Sigmoid colon (tissue), 4 donors: ENCODE results near the gene CDPF1.

Source experiments
- EP300 ChIP-seq, 4 donors: sonication (generic); formaldehyde crosslinking; IDR thresholded peaks; one replicate each; pipeline ENCODE4 v1.6.1; 2017; ENCODE audit warnings: antibody characterized with exemption in 4 of 4
- POLR2A ChIP-seq, 2 donors: fragments of 450-650 bp; IDR thresholded peaks; one replicate each; pipeline ENCODE4 v1.6.1; 2016; ENCODE audit warnings: antibody characterized with exemption in 2 of 2, mild to moderate bottlenecking in 2 of 2, moderate library complexity in 2 of 2
- TF ChIP-seq, protein P1 (sequence below), 4 experiments: fragments of 450-650 bp in 3 of 4; fragments of 200-600 bp in 1 of 4; IDR thresholded peaks; one replicate each; pipeline ENCODE4 v1.5.1; 2016 to 2019; ENCODE audit warnings: antibody characterized with exemption in 4 of 4, mild to moderate bottlenecking in 3 of 4, moderate library complexity in 2 of 4

DNA sequence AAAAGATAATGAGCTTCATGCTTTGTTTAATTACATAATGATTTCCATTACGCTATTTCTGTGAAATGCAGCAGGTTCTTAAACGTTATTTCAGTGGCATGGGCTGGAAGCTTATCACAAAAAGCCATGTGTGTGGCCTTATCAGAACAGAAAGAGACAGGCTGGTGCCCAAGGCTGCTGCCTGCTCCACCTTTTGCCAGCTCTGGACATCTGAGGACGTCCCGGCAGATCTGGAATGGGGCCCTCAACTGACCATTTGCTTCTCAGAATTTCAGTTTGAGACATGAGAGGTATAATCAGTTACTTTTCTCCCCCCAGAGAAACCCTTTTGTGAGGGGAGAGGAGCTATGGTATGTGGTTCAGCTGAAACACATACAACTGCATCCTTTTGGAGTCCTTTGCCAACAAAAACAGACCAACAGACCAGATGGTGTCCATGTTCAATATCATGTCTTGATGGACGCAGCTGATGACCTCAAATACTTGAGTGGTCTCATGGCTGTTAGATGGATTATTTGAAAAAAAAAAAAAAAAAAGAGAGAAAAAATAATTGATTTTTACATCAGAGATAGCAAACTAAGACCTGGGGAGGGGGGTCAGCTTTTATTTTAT, 8.6 kb downstream of the CDPF1 start:
- TF ChIP-seq, protein P1, sequence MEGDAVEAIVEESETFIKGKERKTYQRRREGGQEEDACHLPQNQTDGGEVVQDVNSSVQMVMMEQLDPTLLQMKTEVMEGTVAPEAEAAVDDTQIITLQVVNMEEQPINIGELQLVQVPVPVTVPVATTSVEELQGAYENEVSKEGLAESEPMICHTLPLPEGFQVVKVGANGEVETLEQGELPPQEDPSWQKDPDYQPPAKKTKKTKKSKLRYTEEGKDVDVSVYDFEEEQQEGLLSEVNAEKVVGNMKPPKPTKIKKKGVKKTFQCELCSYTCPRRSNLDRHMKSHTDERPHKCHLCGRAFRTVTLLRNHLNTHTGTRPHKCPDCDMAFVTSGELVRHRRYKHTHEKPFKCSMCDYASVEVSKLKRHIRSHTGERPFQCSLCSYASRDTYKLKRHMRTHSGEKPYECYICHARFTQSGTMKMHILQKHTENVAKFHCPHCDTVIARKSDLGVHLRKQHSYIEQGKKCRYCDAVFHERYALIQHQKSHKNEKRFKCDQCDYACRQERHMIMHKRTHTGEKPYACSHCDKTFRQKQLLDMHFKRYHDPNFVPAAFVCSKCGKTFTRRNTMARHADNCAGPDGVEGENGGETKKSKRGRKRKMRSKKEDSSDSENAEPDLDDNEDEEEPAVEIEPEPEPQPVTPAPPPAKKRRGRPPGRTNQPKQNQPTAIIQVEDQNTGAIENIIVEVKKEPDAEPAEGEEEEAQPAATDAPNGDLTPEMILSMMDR (IDR thresholded peaks at IDR 0.05), result no peak
- TF ChIP-seq POLR2A (IDR thresholded peaks at IDR 0.05) (no peak), EP300 (IDR thresholded peaks at IDR 0.05) (no peak)
